Measurements from ENCODE around the gene AEBP2. TPM values are rescaled to one million over a fixed set of nuclear protein-coding genes. Genes with fewer than 3 reads are reported as not detected.

Gene AEBP2
- total and polyA plus RNA-seq, 2 experiments from 2014 or later = 10.4 to 16.6 TPM

GRCh38 chr12:19482036-19482435, 42.7 kb downstream of the AEBP2 start:
- TF ChIP-seq EZH2 (IDR thresholded peaks at IDR 0.05; ENCODE audit: insufficient read depth, poor library complexity, severe bottlenecking) = no peak
- TF ChIP-seq EZH2phosphoT487 (IDR thresholded peaks at IDR 0.05; ENCODE audit: insufficient read depth, low read depth) = no peak
- no peaks in the 10 kb centered on the region for H3K4me1 ChIP-seq (ENCODE audit: insufficient read depth)
- H3K79me2 ChIP-seq (ENCODE audit: insufficient read depth) = peaks cover 100% of the 10 kb centered on the region
- 91 to 100% methylated on average over 3 of the region's 3 CpGs for WGBS, 2 experiments (ENCODE audit: low coverage in 1 of 2, low lambda C conversion rate in 2 of 2, missing lambda C conversion rate in 2 of 2)
- no peak overlapping the region for H3K27ac ChIP-seq
- no peak for DNase-seq
- H3K27me3 ChIP-seq (replicated peaks; ENCODE audit: insufficient read depth) = no peaks in the 10 kb centered on the region
- peaks cover 4% of the 10 kb centered on the region; the same call in 1 of the 2 replicates for H4K20me1 ChIP-seq (ENCODE audit: insufficient read depth)
- no peak overlapping the region for H2AFZ ChIP-seq
- no peak overlapping the region for H3K4me3 ChIP-seq
- in situ Hi-C loops (cut with MboI) = no loop called here
- no peak overlapping the region for H3K9ac ChIP-seq
- no peaks in the 10 kb centered on the region for H3K9me2 ChIP-seq (ENCODE audit: insufficient read depth)
- H3K36me3 ChIP-seq (ENCODE audit: low read depth) = no peaks in the 10 kb centered on the region; the same call in 1 of the 2 replicates
- H3K4me2 ChIP-seq (ENCODE audit: unreplicated experiment) = no peak overlapping the region
- H3K9me3 ChIP-seq (ENCODE audit: low read depth) = no peaks in the 10 kb centered on the region
- no peaks in the 10 kb centered on the region for H3F3A ChIP-seq (ENCODE audit: insufficient read depth)

GRCh38 chr12:19482551-19483109, 43.3 kb downstream of the AEBP2 start:
- no peak for TF ChIP-seq EZH2phosphoT487 (IDR thresholded peaks at IDR 0.05; ENCODE audit: insufficient read depth, low read depth)
- no peak for TF ChIP-seq EZH2 (IDR thresholded peaks at IDR 0.05; ENCODE audit: insufficient read depth, poor library complexity, severe bottlenecking)
- in situ Hi-C loops (cut with MboI) = no loop called here
- Histone ChIP-seq H3K4me1 (ENCODE audit: insufficient read depth) (no peaks in the 10 kb centered on the region), H3K27ac (no peak overlapping the region), H3K27me3 (replicated peaks; ENCODE audit: insufficient read depth) (no peaks in the 10 kb centered on the region), H2AFZ (no peak overlapping the region), H4K20me1 (ENCODE audit: insufficient read depth) (peaks cover 4% of the 10 kb centered on the region; the same call in 1 of the 2 replicates), H3K9ac (no peak overlapping the region), H3K9me3 (ENCODE audit: low read depth) (no peaks in the 10 kb centered on the region), H3K36me3 (ENCODE audit: low read depth) (no peaks in the 10 kb centered on the region; the same call in 1 of the 2 replicates), H3K4me2 (ENCODE audit: unreplicated experiment) (no peak overlapping the region), H3F3A (ENCODE audit: insufficient read depth) (no peaks in the 10 kb centered on the region), H3K4me3 (no peak overlapping the region), H3K9me2 (ENCODE audit: insufficient read depth) (no peaks in the 10 kb centered on the region), H3K79me2 (ENCODE audit: insufficient read depth) (peaks cover 100% of the 10 kb centered on the region)
- 95 to 99% methylated on average over 9 of the region's 9 CpGs for WGBS, 2 experiments (ENCODE audit: low coverage in 1 of 2, low lambda C conversion rate in 2 of 2, missing lambda C conversion rate in 2 of 2)
- DNase-seq = no peak

DNA sequence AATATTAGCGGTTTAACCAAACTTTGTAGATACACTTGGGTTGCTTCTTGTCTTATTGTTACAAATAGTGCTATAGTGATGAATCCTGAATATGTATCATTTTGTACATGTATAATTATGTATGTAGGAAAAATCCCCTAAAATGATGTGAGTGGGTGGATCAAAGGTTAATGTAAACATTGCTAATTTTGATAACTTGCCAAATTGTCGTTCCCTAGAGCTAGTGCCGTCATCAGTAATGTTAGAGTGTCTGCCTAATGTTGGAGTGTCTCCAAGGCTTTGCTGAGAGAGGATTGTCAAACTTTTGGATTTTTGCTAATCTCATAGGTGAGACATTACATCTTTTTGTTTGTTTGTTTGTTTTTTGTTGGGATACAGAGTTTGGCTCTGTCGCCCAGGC, 44.4 kb downstream of the AEBP2 start:
- Histone ChIP-seq H3K27me3 (replicated peaks; ENCODE audit: insufficient read depth) (no peaks in the 10 kb centered on the region), H3F3A (ENCODE audit: insufficient read depth) (no peaks in the 10 kb centered on the region), H3K4me1 (ENCODE audit: insufficient read depth) (no peaks in the 10 kb centered on the region), H3K4me2 (ENCODE audit: unreplicated experiment) (no peak overlapping the region), H4K20me1 (ENCODE audit: insufficient read depth) (peaks cover 4% of the 10 kb centered on the region; the same call in 1 of the 2 replicates), H2AFZ (no peak overlapping the region), H3K9ac (no peak overlapping the region), H3K9me2 (ENCODE audit: insufficient read depth) (no peaks in the 10 kb centered on the region), H3K79me2 (ENCODE audit: insufficient read depth) (peaks cover 100% of the 10 kb centered on the region), H3K27ac (no peak overlapping the region), H3K36me3 (ENCODE audit: low read depth) (no peaks in the 10 kb centered on the region; the same call in 1 of the 2 replicates), H3K9me3 (ENCODE audit: low read depth) (no peaks in the 10 kb centered on the region), H3K4me3 (no peak overlapping the region)
- DNase-seq = no peak
- in situ Hi-C loops (cut with MboI) = no loop called here
- WGBS, 2 experiments (ENCODE audit: low coverage in 1 of 2, low lambda C conversion rate in 2 of 2, missing lambda C conversion rate in 2 of 2) = 77 to 80% methylated on average over 4 of the region's 4 CpGs
- TF ChIP-seq EZH2 (IDR thresholded peaks at IDR 0.05; ENCODE audit: insufficient read depth, poor library complexity, severe bottlenecking) (no peak), EZH2phosphoT487 (IDR thresholded peaks at IDR 0.05; ENCODE audit: insufficient read depth, low read depth) (no peak)

- no peaks in the 10 kb centered on the region for H3K9me2 ChIP-seq (ENCODE audit: insufficient read depth)
- peaks cover 4% of the 10 kb centered on the region; the same call in 1 of the 2 replicates for H4K20me1 ChIP-seq (ENCODE audit: insufficient read depth)
- no peak for TF ChIP-seq EZH2phosphoT487 (IDR thresholded peaks at IDR 0.05; ENCODE audit: insufficient read depth, low read depth)
- no peak for TF ChIP-seq EZH2 (IDR thresholded peaks at IDR 0.05; ENCODE audit: insufficient read depth, poor library complexity, severe bottlenecking)
- H3K9ac ChIP-seq = no peak overlapping the region
- in situ Hi-C loops (cut with MboI) = no loop called here
- H3K4me1 ChIP-seq (ENCODE audit: insufficient read depth) = no peaks in the 10 kb centered on the region
- no peaks in the 10 kb centered on the region for H3K27me3 ChIP-seq (replicated peaks; ENCODE audit: insufficient read depth)
- WGBS, 2 experiments (ENCODE audit: low coverage in 1 of 2, low lambda C conversion rate in 2 of 2, missing lambda C conversion rate in 2 of 2) = 98 to 99% methylated on average over 3 of the region's 3 CpGs
- H3F3A ChIP-seq (ENCODE audit: insufficient read depth) = no peaks in the 10 kb centered on the region
- H3K4me3 ChIP-seq = no peak overlapping the region
- H3K4me2 ChIP-seq (ENCODE audit: unreplicated experiment) = no peak overlapping the region
- no peak overlapping the region for H2AFZ ChIP-seq
- H3K36me3 ChIP-seq (ENCODE audit: low read depth) = no peaks in the 10 kb centered on the region; the same call in 1 of the 2 replicates
- peaks cover 100% of the 10 kb centered on the region for H3K79me2 ChIP-seq (ENCODE audit: insufficient read depth)
- DNase-seq = no peak
- no peaks in the 10 kb centered on the region for H3K9me3 ChIP-seq (ENCODE audit: low read depth)
- no peak overlapping the region for H3K27ac ChIP-seq
Observed at GRCh38 chr12:19484738-19485137, 45.4 kb downstream of the AEBP2 start.
